Activated CD4-positive, alpha-beta T cell treated with anti-CD3 and anti-CD28 coated beads for 24 hours (primary cell): ENCODE results near the gene SOX10.
"Not testable (repeated sequence)": the region's sequence is repeated elsewhere in the genome, so short reads cannot be mapped to it uniquely, and the experiment has no call there.

Experiments used
- DNase-seq, 2 donors: peaks; one replicate each; pipeline ENCODE4 v3.0.0-alpha.2; 2020; ENCODE audit warnings: low read depth in 2 of 2

Gene SOX10

GRCh38 chr22:37961062-37961461 lies 23.3 kb downstream of the SOX10 start:
- no peak for DNase-seq

- no peak for DNase-seq
Measured at GRCh38 chr22:37959231-37959825, 25.0 kb downstream of the SOX10 start.

GRCh38 chr22:37957232-37957631 lies 27.1 kb downstream of the SOX10 start:
- no peak for DNase-seq

GRCh38 chr22:37955825-37956397 lies 28.4 kb downstream of the SOX10 start:
- DNase-seq, result not testable (repeated sequence)

- DNase-seq, result no peak
Measured at GRCh38 chr22:37954686-37955085, 29.7 kb downstream of the SOX10 start.

GRCh38 chr22:37953437-37954179 lies 30.7 kb downstream of the SOX10 start, which contains the start of the genes C22orf23 and POLR2F:
Gene C22orf23 (minus strand): TSS chr22:37953601. CDS start chr22:37953149, 452 bp downstream.
Gene POLR2F (plus strand): TSS chr22:37953699. CDS start chr22:37953788, 89 bp downstream.
- peak; percentile 92 to 97 for DNase-seq

GRCh38 chr22:37953062-37953436 lies 31.3 kb downstream of the SOX10 start:
- DNase-seq, result no peak

GRCh38 chr22:37952629-37953028 lies 31.7 kb downstream of the SOX10 start:
- not testable (repeated sequence) for DNase-seq

- no peak for DNase-seq
Measured at GRCh38 chr22:37951305-37951704, 33.0 kb downstream of the SOX10 start.

- not testable (repeated sequence) for DNase-seq
Measured at GRCh38 chr22:37947142-37947795, 37.1 kb downstream of the SOX10 start.

GRCh38 chr22:37944423-37944822 lies 39.9 kb downstream of the SOX10 start:
- not testable (repeated sequence) for DNase-seq

GRCh38 chr22:37943825-37944198 lies 40.5 kb downstream of the SOX10 start:
- no peak for DNase-seq

GRCh38 chr22:37943136-37943824 lies 41.1 kb downstream of the SOX10 start:
- no peak for DNase-seq

- DNase-seq, result no peak
Measured at GRCh38 chr22:37942133-37942532, 42.2 kb downstream of the SOX10 start.

GRCh38 chr22:37940698-37941376 lies 43.5 kb downstream of the SOX10 start:
- no peak for DNase-seq

- peak; percentile 67 to 84 for DNase-seq
Measured at GRCh38 chr22:37933711-37934376, 50.5 kb downstream of the SOX10 start.

- no peak for DNase-seq
Measured at GRCh38 chr22:37932821-37933578, 51.4 kb downstream of the SOX10 start.

- DNase-seq, result no peak
Measured at GRCh38 chr22:37932401-37932800, 52.0 kb downstream of the SOX10 start.

GRCh38 chr22:37931893-37932389 lies 52.4 kb downstream of the SOX10 start:
- DNase-seq, result no peak

GRCh38 chr22:37930952-37931440 lies 53.4 kb downstream of the SOX10 start:
- DNase-seq, result no peak
